K562 treated with DMSO at 1 percent for 24 hours (cell line): Measurements from ENCODE around the gene PLCD4. TPM values are rescaled to one million over a fixed set of nuclear protein-coding genes. Genes with fewer than 3 reads are reported as not detected.

ENCODE experiments used
- total RNA-seq: library from RNA; unstranded; fragments of 300-600 nt; gene quantifications from 2 replicates; pipeline ENCODE4 v1.2.3, GENCODE V29; 2022; ENCODE audit warnings: low read depth; ENCODE audit not compliant: insufficient read depth

PLCD4 gene
- 0.42 TPM in 1 of 2 replicates, not detected in the other for total RNA-seq

DNA sequence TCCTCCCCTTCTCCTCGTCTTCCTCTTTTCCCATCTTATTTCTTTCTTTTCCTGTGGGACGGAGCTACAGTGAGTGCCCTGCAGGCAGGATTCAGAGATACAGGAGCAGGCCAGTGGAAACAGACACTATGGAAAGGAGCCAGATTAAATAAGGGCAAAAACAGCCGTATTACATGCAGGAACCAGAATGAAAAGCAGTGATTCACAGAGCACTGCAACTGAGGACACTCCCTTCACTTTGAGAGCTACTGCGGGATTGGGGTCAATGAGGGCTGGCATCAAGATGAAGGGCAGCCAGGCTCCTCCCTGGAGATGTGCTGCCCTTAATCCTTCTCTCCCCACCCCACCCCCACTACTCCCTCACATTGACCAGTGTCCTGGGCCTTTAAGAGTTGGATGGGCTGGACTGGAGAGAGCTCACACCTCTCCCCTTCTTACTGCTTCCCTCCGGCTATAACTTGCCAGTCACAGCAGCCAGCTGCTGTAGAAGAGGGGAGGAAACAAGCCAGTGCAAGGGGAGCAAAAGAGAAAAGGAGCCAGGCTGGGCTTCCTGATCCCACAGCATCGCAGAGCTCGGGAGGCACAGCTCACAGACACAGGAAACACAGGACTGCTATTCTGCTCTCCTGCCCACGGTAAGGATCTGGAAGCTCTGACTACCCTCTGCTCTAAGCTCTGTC is at the start of gene PLCD4:
Gene PLCD4, plus strand, starts transcription at position 464 of the 680 bp plus-strand sequence. CDS start 7,841 bp downstream, outside the sequence.

DNA sequence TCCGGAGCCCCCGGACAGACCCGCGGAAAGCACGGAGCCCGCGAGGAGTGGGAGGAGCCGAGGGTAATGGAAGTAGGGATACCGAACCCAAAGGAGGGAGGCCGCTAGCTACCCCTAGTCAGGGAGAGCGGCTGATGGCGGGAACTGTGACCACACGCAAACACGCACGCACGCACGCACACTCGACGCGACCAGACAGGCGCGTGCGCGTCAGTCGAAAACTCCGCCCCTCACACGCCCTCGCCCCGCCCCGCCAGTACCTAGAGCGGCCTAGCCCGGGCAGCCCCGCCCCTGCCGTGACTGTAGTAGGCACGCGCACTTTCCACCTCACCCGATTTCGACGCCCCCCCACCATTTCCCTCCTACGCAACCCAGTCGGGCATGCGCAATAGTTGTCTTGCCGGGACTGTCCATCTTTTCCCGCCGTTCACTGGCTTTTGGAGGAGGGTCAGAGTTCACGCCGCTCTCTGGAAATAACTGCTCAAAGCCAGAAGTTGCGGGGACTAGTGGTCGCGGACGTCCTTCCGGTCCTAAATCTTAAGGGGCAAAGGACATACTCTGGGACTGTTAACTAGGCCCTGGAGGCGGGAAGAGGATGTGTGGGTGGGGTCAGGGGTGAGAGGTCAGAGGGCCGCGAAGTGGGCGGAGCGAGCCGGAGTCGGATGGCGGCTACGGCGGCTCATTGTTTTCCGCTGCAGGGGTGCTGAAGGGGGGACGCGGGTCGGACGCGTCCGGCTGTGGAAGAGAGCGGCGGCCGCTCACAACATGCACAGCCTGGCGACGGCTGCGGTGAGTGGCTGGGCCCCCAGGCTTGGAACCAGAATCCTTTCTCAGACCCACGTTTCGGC is 39.3 kb upstream of the PLCD4 start, which contains the start of the genes CNOT9 and USP37:
Gene CNOT9, plus strand, starts transcription at position 650 of the 848 bp plus-strand sequence. Its CDS starts 116 bp downstream, at position 766.
Gene USP37, minus strand, starts transcription at position 162 of the 848 bp plus-strand sequence. CDS start 9,698 bp downstream, outside the sequence.

DNA sequence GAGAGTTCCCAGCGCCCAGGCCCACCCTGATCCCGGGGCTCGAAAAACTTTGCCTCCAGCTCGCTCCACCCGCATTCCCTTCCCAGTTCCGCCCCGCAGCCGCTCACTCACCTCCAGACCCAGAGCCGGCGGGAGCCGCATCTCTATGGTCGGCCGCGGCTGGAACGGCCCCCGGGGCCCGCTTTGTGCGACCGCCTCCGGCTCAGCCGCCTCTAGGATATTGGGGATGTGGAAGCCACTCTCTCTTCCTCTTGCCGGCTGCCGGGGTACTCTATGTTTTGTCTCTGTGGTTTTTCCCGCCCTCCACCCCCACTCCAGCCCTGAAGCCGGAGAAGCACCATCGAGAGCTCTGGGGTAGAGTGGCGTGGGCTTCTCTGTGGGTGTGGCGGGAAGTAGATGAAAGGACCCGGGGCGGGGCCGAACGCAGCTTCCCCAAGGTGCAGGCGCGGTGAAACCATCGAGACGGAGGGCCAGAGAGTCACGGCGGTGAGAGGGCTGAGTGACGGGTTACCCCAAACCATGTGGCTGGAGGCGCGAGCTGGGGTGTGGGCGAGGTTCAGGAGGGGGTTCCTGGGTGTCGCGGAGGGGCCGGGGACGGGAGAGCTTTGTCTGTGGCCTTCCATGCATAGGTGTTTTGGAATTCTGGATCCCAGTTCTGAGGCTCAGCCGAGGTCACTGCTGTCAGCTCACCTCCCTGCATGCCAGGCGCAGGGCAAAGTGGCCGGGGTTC is 51.7 kb downstream of the PLCD4 start, which contains the start of the genes BCS1L and ZNF142:
Gene BCS1L, plus strand, starts transcription at position 426 of the 730 bp plus-strand sequence. CDS start 1,305 bp downstream, outside the sequence.
Gene ZNF142, minus strand, starts transcription at position 366 of the 730 bp plus-strand sequence. CDS start 3,194 bp downstream, outside the sequence.

DNA sequence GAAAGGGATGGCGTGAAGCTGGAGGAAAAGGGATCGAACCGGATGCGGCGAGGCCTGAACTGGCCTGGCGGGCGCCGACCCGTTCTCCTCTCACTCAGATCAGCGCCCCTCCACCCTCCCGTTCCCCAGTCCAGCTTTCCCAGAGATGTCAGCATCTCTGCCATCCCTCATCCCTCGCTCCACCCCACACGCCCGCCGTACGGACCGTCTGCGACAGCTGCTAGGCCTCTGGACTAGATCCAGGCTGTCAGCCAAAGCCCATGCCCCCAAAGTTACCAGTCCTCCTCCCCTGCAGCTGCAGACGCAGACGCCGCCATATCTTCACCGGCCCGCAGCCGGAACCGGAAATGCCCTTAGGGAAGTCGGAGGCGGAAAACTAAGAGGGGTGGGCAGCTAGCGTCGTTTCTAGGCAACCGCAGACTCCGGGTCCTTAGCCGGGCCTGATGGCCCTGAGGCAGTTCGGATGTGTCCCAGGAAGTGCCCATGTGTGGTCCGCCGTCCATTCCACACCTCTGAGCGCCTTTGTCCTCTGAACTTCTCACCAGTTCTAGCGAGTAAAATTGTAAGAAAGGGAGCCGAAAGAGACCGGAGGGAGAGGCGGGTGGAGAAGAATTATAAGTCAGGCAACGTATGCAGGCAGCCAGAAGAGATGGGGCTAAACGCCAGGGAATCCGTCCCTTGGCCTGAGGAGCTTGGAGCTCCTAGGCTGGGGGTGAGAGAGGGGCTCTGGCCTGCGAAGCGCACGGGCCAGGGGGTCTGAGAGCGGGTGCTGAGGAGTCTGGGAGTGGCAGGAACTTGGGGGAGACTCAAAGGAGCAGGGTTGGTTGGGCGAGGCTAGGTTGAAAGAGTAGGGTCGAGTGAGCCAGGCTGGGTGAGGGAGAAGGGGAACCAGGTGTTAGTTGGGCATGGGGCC is 64.2 kb downstream of the PLCD4 start, which contains the start of the genes RNF25 and STK36:
Gene RNF25, minus strand, starts transcription at position 349 of the 913 bp plus-strand sequence. Its CDS starts 32 bp downstream, at position 317.
Gene STK36, plus strand, starts transcription at position 433 of the 913 bp plus-strand sequence. CDS start 744 bp downstream, outside the sequence.

Other genes with a start within 250 kb of the PLCD4 start
- gene SLC11A1, start 225.6 kb upstream of the PLCD4 start, total RNA-seq, result 0.61 and 0.80 TPM in 2 replicates
- 79.9 and 82.8 TPM in 2 replicates for gene CTDSP1, start 208.0 kb upstream of the PLCD4 start, total RNA-seq
- gene VIL1, start 188.8 kb upstream of the PLCD4 start, total RNA-seq, result 0.46 and 0.63 TPM in 2 replicates
- gene USP37, start 39.5 kb upstream of the PLCD4 start, total RNA-seq, result 2.8 and 2.9 TPM in 2 replicates
- gene CNOT9, start 39.1 kb upstream of the PLCD4 start, total RNA-seq, result 15.4 and 20.9 TPM in 2 replicates
- 11.0 and 12.2 TPM in 2 replicates for gene ZNF142, start 51.7 kb downstream of the PLCD4 start, total RNA-seq
- 25.1 and 29.3 TPM in 2 replicates for gene BCS1L, start 51.8 kb downstream of the PLCD4 start, total RNA-seq
- gene RNF25, start 64.1 kb downstream of the PLCD4 start, total RNA-seq, result 22.8 and 25.3 TPM in 2 replicates
- 4.2 and 9.9 TPM in 2 replicates for gene STK36, start 64.2 kb downstream of the PLCD4 start, total RNA-seq
- gene TTLL4, start 102.9 kb downstream of the PLCD4 start, total RNA-seq, result 44.1 and 44.3 TPM in 2 replicates
- gene CYP27A1, start 174.2 kb downstream of the PLCD4 start, total RNA-seq, result 0.15 TPM in 1 of 2 replicates, not detected in the other
- gene PRKAG3, start 223.9 kb downstream of the PLCD4 start, total RNA-seq, result not detected in 2 replicates